Activated CD4-positive, alpha-beta T cell treated with anti-CD3 and anti-CD28 coated beads, Interleukin-10, Interleukin-2, amounts not matched to agents 100 ng/mL and 50 ng/mL, durations not matched to agents 16 hours and 8 hours (primary cell): ENCODE data around the gene ABCC3.
A peak's percentile ranks its signal among the peaks of the same experiment; 100 is the strongest.

Experiments
- DNase-seq: peaks from one replicate; pipeline ENCODE4 v3.0.0-alpha.2; 2020

Gene ABCC3

GRCh38 chr17:50645748-50646682, 11.3 kb downstream of the ABCC3 start:
- no peak for DNase-seq

- DNase-seq: no peak
Observed at GRCh38 chr17:50647187-50647586, 12.5 kb downstream of the ABCC3 start.

DNA sequence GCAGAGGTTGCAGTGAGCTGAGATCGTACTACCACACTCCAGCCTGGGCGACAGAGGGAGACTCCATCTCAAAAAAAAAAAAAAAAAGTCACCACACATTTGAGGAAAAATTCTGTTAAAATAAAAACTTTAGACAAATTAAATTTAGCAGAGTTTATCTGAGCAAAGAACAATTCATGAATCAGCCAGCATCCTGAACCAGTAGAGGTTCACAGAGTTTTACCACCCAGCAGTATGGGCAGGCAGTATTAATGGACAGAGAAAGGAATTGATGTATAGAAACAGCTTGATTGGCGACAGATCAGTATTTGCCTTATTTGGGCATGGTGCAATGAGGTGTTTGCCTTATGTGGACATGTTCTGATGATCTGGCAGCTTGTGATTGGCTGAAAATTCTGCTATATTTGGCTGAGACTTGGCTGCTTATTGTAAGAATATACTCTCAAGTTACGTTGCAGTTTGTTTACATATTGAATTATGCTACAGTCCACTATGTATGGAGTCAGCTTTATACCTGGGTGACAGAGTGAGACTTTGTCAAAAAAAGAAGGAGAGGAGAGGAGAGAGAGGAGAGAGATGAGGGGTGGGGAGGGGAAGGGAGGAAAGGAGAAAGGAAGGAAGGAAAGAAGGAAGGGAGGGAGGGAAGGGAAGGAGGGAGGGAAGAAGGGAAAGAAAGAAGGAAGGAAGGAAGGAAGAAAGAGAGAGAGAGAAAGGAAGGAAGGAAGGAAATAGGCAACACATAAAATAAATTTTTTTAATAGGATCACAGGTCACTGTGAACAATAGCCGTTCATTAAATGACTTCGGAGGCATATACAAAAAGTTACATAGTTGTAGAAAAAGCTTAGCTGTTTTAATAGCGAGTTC, 14.6 kb downstream of the ABCC3 start:
- no peak for DNase-seq

GRCh38 chr17:50651661-50652060, 17.0 kb downstream of the ABCC3 start:
- DNase-seq: no peak

GRCh38 chr17:50653738-50654137, 19.1 kb downstream of the ABCC3 start:
- DNase-seq: no peak

DNA sequence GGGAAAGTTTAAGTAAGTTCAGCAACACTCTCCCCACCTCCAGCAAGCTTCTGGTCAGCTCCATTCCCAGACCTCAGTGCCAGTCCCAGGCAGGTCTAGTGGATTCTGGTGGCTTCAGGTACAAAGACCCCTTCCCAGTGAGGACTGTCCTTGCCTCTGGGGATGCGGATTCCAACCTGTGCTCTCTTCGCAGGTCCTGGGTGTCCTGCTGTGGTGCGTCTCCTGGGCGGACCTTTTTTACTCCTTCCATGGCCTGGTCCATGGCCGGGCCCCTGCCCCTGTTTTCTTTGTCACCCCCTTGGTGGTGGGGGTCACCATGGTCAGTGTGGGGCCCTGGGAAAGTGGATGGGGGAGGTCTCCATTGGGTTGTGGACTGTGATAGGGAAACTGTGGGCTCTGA, 21.8 kb downstream of the ABCC3 start:
- no peak for DNase-seq

DNA sequence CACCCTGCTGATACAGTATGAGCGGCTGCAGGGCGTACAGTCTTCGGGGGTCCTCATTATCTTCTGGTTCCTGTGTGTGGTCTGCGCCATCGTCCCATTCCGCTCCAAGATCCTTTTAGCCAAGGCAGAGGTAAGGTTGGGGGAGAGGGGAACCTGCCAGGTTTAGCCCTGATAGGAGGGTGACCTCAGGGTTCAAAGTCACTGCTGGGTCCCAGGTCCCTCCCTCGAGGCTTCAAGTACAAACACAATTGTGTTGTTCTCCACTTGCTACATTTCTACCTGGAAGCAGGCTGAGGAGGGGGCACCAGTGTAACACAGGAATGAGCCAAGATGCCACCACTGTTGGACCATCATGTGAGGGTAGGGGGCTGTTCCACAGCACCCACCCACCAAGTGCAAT, 22.4 kb downstream of the ABCC3 start:
- no peak for DNase-seq

DNA sequence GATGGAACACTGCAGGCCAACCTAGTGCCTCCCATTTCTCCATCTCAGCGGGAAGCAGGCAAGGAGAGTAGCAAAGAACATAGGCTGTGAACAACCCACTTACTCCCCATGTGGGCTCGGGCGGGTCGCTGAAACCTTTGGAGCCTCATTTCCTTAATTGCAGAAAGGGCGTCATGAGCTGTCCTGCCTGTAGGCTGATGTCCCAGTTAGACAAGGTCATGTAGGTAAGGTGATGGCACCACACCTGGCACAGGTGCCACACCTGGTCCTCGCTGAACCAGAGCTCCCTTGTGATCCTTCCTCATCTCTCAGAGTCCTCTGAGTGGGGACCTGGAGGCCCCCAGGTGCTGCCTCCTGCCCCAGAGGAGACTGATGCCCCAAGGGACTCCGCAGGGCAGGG, 22.9 kb downstream of the ABCC3 start:
- DNase-seq: no peak

GRCh38 chr17:50658616-50659015, 23.9 kb downstream of the ABCC3 start:
- DNase-seq: no peak

DNA sequence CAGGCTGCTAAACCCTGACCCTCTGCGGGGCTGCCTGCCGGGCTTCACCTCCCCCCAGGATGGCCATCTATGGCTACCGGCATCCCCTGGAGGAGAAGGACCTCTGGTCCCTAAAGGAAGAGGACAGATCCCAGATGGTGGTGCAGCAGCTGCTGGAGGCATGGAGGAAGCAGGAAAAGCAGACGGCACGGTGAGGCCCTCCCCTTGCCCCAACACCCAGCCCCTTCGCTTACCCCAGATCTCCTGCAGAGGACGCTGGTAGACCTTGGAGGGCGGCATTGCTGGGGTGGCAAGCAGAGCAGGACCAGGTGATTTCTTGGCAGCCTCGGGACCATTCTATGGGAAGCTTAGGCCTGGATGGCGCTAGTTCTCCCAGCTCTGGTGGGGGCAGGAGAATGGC, 24.5 kb downstream of the ABCC3 start:
- DNase-seq: no peak

GRCh38 chr17:50660042-50660886, 25.6 kb downstream of the ABCC3 start:
- no peak for DNase-seq

DNA sequence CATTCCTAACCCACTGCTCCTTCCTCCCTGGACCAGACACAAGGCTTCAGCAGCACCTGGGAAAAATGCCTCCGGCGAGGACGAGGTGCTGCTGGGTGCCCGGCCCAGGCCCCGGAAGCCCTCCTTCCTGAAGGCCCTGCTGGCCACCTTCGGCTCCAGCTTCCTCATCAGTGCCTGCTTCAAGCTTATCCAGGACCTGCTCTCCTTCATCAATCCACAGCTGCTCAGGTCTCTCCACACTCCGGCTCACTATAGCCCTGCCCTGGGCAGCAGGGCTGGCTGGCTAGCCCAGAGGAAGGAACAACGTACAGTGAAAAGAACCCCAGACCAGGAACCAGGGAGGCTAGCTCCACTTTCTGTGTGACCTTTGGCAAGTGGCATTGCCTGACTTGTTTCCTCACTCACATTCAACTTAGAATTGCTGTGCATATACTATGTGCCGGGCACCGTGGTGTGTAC, 26.2 kb downstream of the ABCC3 start:
- no peak for DNase-seq

GRCh38 chr17:50661348-50661747, 26.7 kb downstream of the ABCC3 start:
- DNase-seq: no peak

GRCh38 chr17:50661795-50662391, 27.2 kb downstream of the ABCC3 start:
- DNase-seq: peak; percentile 81

- no peak for DNase-seq
Observed at GRCh38 chr17:50662632-50663225, 28.0 kb downstream of the ABCC3 start.

GRCh38 chr17:50663812-50664374, 29.2 kb downstream of the ABCC3 start:
- DNase-seq: no peak

- DNase-seq: no peak
Observed at GRCh38 chr17:50664788-50665458, 30.2 kb downstream of the ABCC3 start.

GRCh38 chr17:50665838-50666237, 31.2 kb downstream of the ABCC3 start:
- no peak for DNase-seq

DNA sequence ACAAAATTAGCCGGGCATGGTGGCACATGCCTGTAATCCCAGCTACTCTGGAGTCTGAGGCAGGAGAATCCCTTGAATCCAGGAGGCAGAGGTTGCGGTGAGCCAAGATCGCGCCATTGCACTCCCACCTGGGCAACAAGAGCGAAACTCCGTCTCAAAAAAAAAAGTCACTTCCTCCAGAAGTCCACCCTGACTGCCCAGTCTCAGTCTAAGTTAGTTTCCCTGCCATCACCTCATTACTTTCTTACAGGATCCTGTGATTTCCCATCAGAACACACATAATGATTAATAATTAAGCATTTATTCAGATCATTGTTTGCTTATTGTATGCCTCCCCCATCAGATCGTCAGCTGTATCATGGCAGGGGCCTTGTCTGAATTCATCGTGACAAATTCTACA, 31.6 kb downstream of the ABCC3 start:
- DNase-seq: no peak

DNA sequence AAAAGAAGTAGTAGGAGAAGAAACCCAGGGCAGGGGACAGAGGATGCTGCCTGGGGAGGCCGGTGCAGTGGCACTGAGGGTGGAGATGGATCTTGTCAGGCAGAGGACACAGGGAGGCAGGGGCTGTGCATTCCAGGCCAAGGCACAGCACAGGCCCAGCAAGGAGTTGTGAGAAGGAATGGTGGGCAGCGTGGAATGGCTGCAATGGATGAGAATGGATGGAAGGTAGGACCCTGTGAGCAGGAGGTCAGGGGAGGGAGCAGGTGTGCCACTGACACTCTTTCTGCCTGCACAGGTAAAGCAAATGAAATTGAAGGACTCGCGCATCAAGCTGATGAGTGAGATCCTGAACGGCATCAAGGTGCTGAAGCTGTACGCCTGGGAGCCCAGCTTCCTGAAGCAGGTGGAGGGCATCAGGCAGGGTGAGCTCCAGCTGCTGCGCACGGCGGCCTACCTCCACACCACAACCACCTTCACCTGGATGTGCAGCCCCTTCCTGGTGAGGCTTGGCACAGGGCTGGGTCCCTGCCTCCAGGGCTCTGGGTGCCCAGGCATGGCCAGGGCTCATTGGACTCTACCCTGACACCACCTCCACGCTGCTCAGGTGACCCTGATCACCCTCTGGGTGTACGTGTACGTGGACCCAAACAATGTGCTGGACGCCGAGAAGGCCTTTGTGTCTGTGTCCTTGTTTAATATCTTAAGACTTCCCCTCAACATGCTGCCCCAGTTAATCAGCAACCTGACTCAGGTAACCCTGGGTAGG, 32.8 kb downstream of the ABCC3 start:
- no peak for DNase-seq
